Right atrium auricular region (tissue), 2 donors: ENCODE data around the gene DCST1. TPM values are rescaled to one million over a fixed set of nuclear protein-coding genes. Genes with fewer than 3 reads are reported as not detected.
A peak's percentile ranks its signal among the peaks of the same experiment; 100 is the strongest.

Source experiments
- DNase-seq: peaks from one replicate; pipeline ENCODE4 v3.0.0-alpha.2; 2019; ENCODE audit warnings: low spot score
- H3K27ac ChIP-seq, 2 donors: fragments of 200-600 bp; sonication (generic); 1 replicate in 1 of 2; 2 replicates in 1 of 2; pipeline ENCODE4 v1.5.1; 2016 to 2019
- H3K27me3 ChIP-seq, 2 donors: fragments of 200-600 bp; sonication (generic); one replicate each; pipeline versions ENCODE4 v1.5.1 to v1.6.0; 2017 to 2019
- H3K36me3 ChIP-seq: fragments of 200-600 bp; sonication (generic); one replicate; pipeline ENCODE4 v1.5.1; 2016
- H3K4me1 ChIP-seq, 2 donors: fragments of 200-600 bp; sonication (generic); one replicate each; pipeline versions ENCODE4 v1.5.1 to v1.6.0; 2017 to 2019
- H3K4me3 ChIP-seq, 2 donors: fragments of 200-600 bp; sonication (generic); 1 replicate in 1 of 2; 2 replicates in 1 of 2; pipeline ENCODE4 v1.5.1; 2017 to 2019; ENCODE audit warnings: mild to moderate bottlenecking in 1 of 2, moderate library complexity in 1 of 2
- H3K9me3 ChIP-seq, 2 donors: fragments of 200-600 bp; sonication (generic); one replicate each; pipeline ENCODE4 v1.5.1; 2019
- CTCF ChIP-seq, 2 donors: fragments of 200-600 bp; sonication (generic); IDR thresholded peaks; one replicate each; pipeline ENCODE4 v1.5.1; 2019; ENCODE audit warnings: antibody characterized with exemption in 2 of 2
- total RNA-seq, 2 donors: library from RNA; depleted of rRNA; stranded (reverse); fragments of >200 nt; gene quantifications; one replicate each; pipeline ENCODE4 v1.1.0, GENCODE V29; 2016

DCST1 gene
- total RNA-seq, 2 donors from 2014 or later: not detected

- Histone ChIP-seq H3K27ac (peak overlapping the region in 1 of 2 donors; percentile 88), H3K4me3 (no peak overlapping the region), H3K36me3 (peaks cover 26% of the 10 kb centered on the region), H3K27me3 (no peaks in the 10 kb centered on the region), H3K4me1 (peaks cover 0 to 23% of the 10 kb centered on the region in 2 donors), H3K9me3 (no peaks in the 10 kb centered on the region)
- no peak for DNase-seq
- TF ChIP-seq CTCF (IDR thresholded peaks at IDR 0.05): no peak
These were observed 14.8 kb upstream of the DCST1 start for GRCh38 chr1:155018617-155019348.

- no peaks in the 10 kb centered on the region for H3K27me3 ChIP-seq
- H3K9me3 ChIP-seq: no peaks in the 10 kb centered on the region
- no peak overlapping the region for H3K27ac ChIP-seq
- H3K4me3 ChIP-seq: no peak overlapping the region
- no peak for DNase-seq
- peaks cover 18% of the 10 kb centered on the region for H3K36me3 ChIP-seq
- no peak for TF ChIP-seq CTCF (IDR thresholded peaks at IDR 0.05)
- peaks cover 0 to 23% of the 10 kb centered on the region in 2 donors for H3K4me1 ChIP-seq
These were observed 14.0 kb upstream of the DCST1 start for GRCh38 chr1:155019377-155020245.

GRCh38 chr1:155022136-155022926 is 11.3 kb upstream of the DCST1 start:
- no peak for DNase-seq
- Histone ChIP-seq H3K9me3 (no peaks in the 10 kb centered on the region), H3K36me3 (no peaks in the 10 kb centered on the region), H3K4me1 (peaks cover 0 to 15% of the 10 kb centered on the region in 2 donors), H3K27ac (no peak overlapping the region), H3K4me3 (no peak overlapping the region), H3K27me3 (no peaks in the 10 kb centered on the region)
- no peak for TF ChIP-seq CTCF (IDR thresholded peaks at IDR 0.05)

- H3K27ac ChIP-seq: no peak overlapping the region
- DNase-seq: no peak
- H3K9me3 ChIP-seq: no peaks in the 10 kb centered on the region
- no peaks in the 10 kb centered on the region for H3K27me3 ChIP-seq
- TF ChIP-seq CTCF (IDR thresholded peaks at IDR 0.05): no peak
- H3K4me1 ChIP-seq: peaks cover 0 to 11% of the 10 kb centered on the region in 2 donors
- H3K36me3 ChIP-seq: no peaks in the 10 kb centered on the region
- H3K4me3 ChIP-seq: no peak overlapping the region
These were observed 10.7 kb upstream of the DCST1 start for GRCh38 chr1:155022927-155023236.

- Histone ChIP-seq H3K9me3 (no peaks in the 10 kb centered on the region), H3K4me1 (peaks cover 0 to 4% of the 10 kb centered on the region in 2 donors), H3K27ac (no peak overlapping the region), H3K4me3 (no peak overlapping the region), H3K36me3 (no peaks in the 10 kb centered on the region), H3K27me3 (no peaks in the 10 kb centered on the region)
- DNase-seq: no peak
- TF ChIP-seq CTCF (IDR thresholded peaks at IDR 0.05): no peak
These were observed 10.0 kb upstream of the DCST1 start for GRCh38 chr1:155023627-155024026.
